GM19452 (cell line): Measurements from ENCODE around the gene MRPS18B.

ENCODE experiments used
- ATAC-seq: cut with Tn5 transposase; IDR thresholded peaks from one replicate; pipeline ENCODE4 v1.9.1; 2021; ENCODE audit not compliant: unreplicated experiment

MRPS18B gene

DNA sequence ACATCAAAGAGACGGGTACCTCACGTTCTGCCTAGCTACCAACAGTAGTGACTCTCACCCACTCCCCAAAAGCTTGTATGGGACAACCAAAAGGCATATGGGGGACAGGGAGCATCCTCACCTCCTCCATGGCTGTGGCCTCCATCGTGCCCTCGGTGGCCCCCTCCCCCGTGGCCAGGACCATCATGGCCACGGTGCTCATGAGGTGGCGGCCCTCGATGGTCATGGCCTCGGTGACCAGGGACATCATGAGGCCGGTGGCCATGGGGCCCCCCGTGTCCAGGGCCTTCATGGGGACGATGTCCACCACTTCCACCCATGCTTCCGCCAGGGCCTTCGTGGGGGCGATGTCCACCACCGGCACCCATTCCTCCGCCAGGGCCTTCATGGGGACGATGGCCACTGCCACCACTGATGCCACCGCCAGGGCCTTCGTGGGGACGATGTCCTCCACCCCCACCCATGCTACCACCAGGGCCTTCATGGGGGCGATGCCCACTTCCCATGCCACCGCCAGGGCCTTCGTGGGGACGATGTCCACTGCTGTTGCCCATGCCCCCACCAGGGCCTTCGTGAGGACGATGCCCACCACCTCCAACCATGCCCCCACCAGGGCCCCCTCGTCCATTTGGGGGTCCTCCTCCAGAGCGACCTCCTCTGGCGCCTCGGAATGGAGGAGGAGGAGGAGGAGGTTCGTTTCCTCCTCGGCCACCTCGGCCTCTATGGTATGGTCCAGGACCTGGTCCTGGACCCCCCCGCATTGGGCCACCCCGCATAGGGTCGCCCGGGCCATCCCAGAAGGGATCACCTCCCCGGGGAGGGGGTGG lies 15.6 kb upstream of the MRPS18B start:
- ATAC-seq = no peak

DNA sequence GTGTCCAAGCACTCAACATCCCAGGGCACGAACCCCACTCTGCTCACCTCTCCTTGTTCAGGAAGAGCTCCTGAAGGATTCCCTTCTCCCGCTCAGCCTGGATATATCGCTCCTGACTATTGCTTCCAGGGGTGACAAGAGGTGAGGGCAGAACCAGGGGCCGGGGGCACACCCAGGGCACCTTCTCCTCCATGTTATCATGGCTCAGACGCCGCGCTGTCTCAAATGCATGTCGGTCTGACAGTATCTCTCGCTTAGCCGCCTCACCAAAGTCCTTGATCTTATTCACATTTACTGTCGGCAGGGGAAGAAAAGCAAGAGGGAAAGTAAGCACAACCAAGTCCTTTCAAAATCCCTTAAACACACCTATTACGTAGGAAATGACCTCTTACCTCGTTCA lies 13.7 kb upstream of the MRPS18B start:
- ATAC-seq = no peak

DNA sequence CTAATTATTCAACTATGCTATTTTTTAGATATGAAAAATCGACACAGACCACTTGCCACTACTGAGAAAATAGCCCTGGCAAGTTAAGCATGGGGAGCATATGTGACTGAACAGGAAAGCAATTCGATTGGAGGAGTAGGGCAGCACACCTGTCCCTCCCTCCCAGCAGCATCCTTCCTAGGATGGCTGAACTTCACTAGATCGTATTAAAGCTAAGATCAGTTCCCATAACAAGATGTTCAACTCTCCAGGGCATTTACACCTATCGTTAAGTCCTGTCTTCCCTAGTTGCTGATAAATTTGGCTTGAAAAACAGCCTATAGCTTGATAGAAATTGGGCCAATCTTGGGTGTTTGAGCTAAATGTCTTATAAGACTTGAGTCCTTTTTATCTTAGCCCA lies 7.6 kb upstream of the MRPS18B start:
- no peak for ATAC-seq

DNA sequence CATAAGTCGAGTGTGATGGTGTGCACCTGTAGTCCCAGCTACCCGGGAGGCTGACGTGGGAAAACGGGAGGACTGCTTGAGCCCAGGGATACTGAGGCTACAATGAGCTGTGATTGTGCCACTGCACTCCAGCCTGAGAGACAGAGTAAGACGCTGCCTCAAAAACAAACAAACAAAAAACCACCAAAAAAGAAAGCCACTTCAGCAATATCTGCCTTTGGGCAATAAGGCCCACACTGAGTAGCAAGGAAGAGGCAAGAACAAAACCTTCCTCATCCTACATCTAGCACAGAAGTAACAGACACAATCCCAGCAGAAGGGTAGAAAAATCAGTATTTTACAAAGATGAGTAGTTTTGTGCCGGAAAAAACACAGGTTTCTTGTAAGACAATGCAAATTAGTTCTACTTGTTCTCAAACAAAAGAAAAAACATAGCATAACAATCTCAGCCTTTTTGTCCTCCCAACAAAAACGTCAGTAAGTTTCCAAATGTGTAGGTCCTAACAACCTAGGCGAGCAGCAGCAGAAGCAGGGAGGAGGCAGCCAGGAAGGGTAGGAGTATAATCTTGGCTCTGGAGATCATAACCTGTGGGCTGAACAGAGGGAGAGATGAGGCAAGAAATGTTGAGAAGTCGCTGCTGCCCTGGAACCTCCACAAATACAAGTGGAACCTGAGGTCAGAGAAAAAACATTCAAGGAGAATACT lies 6.3 kb upstream of the MRPS18B start:
- no peak for ATAC-seq

DNA sequence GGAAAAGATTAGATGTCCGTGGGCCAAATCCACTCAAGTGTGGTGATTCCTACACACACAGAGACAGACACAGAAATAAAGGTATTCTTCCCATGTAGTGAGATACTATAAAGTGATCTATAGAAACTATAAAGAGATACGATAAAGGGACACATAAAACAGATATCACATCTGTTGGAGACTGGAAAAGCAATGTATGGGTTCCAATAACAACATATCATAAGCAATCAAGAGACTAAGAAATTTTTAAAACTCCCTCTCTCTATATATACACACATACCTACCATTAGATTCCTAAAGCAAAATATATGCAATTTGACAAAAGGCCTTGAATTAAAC lies 5.8 kb upstream of the MRPS18B start:
- ATAC-seq = no peak

DNA sequence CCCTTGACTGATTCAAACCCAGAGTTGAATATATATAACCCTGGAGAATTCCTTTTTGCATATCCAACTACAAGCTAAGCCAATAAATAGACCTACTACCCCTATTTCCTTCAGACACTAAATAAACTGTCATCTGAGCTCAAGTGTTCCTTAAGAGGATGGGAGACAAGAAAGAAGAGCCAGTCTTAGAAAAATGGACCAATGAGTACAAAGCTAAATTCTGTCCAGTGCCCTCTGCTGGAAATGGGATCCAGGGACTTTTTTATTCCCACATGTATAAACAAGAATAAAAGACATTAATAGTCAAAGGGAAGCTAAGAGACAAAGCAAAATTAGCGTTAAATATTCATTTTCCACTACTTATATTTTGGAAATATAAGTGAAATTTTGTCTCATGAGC lies 5.4 kb upstream of the MRPS18B start:
- ATAC-seq = no peak

DNA sequence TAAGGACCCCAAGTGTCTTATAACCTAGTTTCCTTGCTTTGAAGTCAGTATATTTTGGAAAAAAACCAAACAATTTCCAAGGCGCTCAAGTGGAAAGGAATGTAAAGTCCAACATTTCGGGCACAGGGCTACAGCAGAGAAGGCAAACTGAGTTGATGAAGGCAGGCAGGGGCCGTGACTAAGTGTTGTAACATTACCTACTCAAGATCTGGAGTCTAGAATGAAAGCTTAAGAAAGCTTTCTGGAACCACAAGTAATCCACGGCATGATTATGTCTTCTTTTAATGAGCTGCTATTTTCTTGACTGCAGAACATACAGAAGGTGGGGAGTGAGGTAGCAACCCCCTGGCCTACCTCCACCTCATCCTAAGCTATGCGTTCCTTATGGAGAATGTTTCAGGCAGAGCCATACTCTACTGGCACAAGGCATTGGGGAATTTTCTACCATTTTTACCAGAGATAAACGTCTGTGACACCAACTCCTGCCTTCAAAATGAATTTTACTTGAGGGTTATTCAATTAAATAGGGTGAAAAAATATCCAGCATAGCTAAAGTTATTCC lies 4.9 kb upstream of the MRPS18B start:
- no peak for ATAC-seq

DNA sequence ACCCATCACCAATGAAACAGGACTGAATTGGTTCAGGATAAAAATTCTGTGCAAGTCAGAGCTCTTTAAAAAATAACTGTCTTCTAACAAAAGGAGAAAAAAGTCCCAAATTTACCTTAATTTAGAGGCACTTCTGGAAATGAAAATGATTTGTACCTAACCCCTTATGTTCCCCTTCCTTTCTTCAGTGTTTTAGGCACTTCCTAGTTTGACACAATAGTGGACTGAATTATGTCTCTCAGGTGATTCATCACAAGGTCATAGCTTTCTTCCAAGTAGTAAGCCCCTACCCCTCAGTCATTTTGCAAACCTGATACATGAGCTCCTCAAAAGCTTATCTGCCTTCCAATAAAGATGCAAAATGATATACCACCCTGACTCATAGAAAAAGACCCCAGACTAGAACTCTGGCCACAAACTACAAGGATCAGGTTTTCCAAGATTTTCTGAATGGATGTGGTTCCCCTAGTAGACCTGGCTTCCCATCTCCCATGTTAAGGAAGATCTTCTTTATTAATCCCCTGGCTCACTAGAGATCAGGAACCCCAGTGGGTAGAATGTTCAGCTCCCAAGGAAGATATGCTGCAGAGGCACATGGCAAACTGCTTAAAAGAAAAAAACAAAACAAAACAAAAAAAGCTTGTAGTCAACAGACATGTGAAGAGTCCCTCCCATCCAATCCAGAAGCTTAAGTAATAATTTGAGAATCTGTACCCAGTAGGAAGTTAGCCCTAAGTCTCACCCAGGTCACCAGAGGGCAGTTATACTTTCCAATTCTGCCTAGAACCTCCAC lies 4.2 kb upstream of the MRPS18B start:
- ATAC-seq = no peak

DNA sequence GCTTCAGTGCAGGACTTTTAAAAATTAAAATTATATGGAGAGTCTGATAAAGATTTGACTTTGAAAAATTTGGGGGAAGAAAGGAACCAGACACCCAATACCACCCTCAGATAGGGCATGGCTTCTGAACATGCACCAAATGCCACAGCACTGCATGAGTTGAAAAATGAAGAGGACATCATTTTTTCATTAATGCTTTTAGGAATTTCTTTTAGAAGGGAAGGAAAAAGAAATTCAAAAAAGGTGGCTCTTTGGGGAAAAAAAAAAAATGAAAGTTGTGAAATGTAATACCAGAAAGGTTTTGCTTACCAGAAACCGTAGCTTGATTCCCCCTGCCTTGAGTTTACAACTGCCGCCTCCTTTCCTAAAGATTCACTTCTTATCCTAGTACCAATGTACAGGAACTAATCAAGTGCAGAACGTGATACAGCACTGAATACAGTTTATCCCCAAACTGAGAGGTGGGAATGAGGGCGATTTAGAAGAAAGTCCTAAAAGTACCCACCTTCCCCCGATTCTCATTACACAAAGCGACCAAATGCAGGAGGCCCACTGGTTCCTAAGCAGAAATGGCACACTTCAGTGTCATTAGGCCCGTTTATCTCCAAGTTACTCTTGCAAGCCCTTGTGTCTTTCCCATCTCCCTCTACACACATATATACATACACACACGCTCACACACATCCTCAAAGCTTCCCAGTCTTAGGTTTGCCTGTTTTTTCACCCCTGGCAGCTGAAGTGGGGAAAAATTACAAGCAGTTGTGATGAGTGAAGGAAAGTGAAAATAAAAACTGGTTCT lies 3.4 kb upstream of the MRPS18B start:
- no peak for ATAC-seq

DNA sequence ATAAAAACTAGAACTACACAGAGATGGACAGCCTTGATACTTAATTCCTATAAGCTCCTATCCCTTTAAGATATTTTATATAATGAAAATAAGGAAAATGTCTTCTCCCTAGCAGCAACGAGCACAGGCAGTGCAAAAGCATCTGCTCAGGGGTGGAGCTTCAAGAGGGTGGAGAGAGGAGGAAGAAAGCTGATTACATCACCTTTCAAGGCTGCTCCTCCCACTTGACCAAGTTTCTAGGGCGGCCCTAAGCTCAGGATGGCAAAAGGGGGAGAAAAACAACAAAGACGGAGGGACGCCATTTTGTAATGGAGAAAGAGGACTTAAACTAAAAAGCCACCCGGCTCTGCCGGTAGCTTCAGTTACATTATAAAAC lies 2.8 kb upstream of the MRPS18B start:
- ATAC-seq = peak; percentile 33

DNA sequence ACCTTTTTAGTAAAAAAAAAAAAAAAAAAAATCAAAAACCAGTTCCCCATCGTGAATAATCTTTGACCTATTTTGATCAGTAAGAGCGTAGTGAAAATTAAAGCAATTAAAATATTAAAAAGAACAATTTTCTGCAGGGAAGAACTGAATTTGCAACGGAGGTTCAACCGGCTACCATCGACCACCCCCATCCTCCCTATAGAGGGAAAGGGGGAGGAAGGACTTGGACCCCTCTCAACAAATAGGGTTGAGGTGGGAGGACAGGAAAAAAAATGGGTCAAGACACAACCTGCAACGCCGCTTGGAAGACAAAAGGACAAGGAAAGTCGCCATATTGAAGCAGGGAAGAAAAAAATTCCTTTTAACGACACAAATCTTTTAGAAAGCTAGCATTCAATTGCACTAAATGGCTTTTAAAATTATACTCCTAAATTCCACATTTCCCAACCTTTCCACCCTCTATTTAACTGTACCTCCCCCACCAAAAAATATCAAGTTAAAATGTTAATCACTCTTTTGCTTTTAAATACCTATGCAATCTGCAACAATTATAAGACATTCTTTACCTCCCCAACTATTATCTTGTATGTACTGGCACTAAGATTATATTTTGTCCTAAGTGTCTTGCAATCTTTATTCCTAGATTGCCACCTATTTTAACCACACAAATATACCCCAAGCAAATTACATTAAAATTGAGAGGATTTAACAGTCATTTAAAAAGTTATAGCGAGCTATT lies 2.3 kb upstream of the MRPS18B start:
- ATAC-seq = no peak

DNA sequence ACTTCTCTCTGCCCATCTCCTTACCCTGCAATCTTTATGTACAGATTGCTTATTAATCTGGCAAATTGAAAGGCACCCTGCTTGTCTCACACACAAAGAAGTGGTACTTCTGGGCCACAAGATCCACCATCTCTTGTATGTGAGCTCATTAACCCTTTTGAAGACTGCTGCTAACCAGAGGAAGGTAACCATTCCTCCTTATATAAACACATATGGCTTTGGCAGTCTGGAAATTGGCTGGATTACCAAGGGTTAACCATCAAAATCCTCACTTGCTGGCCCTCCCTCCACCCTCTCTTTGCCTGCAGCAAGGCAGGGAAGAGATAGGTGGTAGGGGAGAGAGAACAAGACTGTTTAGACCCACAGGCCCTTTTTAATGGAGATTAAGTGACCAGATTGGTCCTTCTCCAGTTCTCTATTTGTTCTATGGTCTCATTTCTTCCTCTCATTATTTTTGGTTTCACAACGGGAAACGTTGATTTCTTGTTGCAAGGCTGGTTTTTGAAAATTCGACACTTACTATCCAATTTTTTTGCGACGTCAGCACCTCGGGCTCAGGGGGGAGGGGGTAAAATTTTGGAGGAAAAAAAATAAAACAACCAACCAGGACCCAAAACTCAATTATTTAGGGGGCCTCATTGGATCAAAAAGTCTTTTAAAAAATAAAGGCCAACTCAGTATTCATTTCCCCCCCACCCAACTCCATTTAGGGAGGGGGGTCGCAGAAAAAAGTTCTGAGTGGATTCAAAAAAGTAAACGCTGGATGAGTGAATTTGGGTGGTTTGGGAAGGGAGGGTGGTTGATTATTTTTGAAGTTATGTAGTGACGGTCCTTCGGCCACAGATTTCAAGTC lies 1.5 kb upstream of the MRPS18B start:
- no peak for ATAC-seq

DNA sequence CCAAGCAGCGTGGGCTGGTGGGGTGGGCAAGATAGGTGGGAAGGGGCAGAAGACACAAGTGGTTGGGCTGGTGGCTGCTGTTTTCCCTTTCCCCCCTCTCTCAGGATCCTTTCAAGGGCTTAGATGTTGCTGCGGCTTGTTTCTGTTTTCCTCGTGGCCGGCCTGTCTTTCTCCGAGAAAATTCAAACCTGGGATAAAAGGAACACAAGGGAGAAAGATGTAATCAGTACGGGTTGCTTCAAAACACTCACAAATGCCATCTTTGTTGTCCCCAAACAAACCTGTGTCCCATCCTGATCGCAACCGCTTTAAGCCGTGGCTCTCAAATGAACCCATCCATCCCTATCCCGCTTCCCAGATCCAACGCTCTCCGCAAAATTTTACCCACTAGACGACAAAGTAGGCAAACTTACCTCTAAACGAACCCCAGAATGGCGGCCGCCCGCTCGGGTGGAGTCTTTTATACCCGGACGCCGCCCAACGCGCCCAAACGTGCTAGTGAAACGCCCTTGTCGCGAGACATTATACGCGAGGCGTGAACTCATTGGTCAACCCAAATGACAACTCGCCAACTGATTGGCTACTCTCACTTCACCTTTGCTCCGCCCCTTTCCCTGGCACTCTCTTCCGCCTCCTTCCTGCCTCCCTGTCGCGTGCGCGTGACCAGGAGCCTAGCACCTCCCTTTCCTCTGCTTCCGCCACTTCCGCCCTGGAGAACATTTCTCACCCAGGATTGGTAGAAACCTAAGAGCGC lies 652 bp upstream of the MRPS18B start, which contains the start of gene PPP1R10:
TSS of gene PPP1R10 (minus strand) at position 433 of the 754 bp plus-strand sequence. CDS start 7,299 bp downstream, outside the sequence.
- peak; percentile 73 for ATAC-seq

DNA sequence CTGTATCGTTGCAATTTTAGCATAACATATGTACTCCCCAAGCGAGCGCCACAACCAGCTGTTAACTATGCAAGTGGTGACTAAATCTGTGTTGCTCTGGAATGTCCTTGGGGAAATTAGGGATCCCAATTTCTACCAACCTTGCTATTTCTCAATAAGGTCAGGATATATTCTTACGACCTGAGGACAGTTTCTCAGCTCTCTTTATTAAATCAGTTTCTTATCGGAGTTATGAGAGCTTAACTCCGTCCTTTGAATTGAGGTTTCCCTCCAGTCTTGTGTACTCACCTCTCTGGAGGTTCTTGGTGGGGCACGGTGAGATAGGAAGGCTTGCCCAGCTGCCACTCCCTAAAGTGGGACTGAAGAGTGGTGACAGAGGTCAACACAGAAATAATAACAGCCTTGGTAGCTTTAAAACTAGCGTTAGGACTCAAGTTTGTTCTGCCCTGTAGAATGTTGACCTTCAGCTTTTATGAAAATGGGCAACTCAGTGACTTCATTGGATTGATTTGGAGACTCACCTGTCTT lies 694 bp downstream of the MRPS18B start:
- no peak for ATAC-seq

DNA sequence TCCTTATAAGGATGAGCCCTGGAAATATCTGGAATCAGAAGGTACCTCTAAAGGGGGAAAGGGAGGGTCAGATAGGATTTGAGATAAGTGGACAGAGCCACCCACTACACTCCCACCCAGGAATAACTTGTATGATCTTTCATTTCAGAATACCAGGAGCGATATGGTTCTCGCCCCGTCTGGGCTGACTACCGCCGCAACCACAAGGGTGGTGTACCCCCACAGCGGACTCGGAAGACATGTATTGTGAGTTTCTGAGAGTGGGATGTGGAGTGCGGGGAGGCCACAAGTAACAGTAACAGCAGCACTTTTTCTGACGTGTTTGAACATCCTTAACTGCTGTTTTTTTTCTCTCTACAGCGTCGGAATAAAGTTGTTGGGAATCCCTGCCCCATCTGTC lies 1.9 kb downstream of the MRPS18B start:
- ATAC-seq = no peak

DNA sequence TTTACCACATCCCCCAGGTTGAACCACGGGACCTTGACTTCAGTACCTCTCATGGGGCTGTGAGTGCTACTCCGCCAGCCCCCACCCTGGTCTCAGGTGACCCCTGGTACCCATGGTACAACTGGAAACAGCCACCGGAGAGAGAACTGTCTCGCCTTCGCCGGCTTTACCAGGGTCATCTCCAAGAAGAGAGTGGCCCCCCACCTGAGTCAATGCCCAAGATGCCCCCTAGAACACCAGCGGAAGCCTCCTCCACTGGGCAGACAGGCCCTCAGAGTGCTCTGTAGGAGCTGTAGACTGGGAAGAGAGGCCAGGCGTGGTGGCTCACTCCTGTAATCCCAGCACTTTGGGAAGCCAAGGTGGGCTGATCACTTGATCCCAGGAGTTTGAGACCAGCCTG lies 7.9 kb downstream of the MRPS18B start:
- no peak for ATAC-seq

DNA sequence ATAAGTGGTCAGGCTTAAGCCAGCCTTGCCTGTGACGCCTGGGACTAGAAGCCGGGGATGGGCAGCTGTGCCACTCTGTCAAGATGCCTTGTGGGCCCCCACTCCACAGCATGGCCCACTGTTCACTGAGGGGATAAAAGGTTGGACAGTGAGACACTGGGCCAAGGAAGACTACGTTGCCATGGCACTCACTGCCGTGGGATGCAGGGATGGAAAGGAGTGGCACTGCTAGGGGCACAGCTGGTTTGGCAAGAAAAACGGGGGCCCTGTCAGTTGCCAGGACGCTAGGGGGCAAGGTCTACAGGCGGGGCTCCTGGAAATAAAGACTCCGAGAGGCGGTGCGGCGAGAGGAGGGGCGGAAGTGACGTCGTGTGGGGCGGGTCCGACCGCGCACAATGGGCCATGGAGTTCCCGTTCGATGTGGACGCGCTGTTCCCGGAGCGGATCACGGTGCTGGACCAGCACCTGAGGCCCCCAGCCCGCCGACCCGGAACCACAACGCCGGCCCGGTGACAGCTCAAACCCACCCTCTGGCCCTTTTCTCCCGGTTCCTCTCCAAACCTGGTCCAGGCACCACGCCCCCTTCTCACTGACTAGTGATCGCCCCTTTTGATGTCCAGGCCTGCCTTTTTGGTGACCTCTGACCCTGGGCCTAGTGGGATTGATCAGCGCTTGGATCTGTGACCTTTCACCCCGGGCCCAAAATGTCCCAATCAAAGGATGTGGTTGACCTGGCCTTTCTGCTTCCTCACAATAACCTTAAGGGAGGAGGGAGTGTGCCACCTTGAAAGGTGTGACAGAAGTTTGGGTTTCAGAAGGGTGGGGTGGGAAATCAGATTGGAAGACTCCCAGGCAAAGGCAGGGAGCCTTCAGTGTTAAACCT lies 9.1 kb downstream of the MRPS18B start, which contains the start of gene ATAT1:
TSS of gene ATAT1 (plus strand) at position 391 of the 883 bp plus-strand sequence.
- peak; percentile 80 for ATAC-seq
